Transverse colon (tissue), 4 donors: ENCODE measurements around the gene SERPINF2. TPM values are rescaled to one million over a fixed set of nuclear protein-coding genes. Genes with fewer than 3 reads are reported as not detected.
A peak's percentile ranks its signal among the peaks of the same experiment; 100 is the strongest.

Source experiments
- DNase-seq: peaks from one replicate; pipeline ENCODE4 v3.0.0-alpha.2; 2019
- H3K27ac ChIP-seq, 4 donors: fragments of 200-600 bp; sonication (generic); 2 replicates each; pipeline ENCODE4 v1.5.1; 2016 to 2018; ENCODE audit warnings: inconsistent platforms in 4 of 4
- H3K27me3 ChIP-seq: fragments of 200-600 bp; sonication (generic); 2 replicates; pipeline ENCODE4 v1.5.1; 2017; ENCODE audit warnings: inconsistent platforms
- H3K36me3 ChIP-seq, 4 donors: fragments of 200-600 bp; sonication (generic); 2 replicates each; pipeline ENCODE4 v1.5.1; 2017 to 2019; ENCODE audit warnings: inconsistent platforms in 4 of 4
- H3K4me1 ChIP-seq, 4 donors: fragments of 200-600 bp; sonication (generic); 2 replicates each; pipeline ENCODE4 v1.5.1; 2017 to 2020; ENCODE audit warnings: inconsistent platforms in 4 of 4
- H3K4me3 ChIP-seq, 4 donors: fragments of 200-600 bp; sonication (generic); 1 replicate in 1 of 4; 2 replicates in 3 of 4; pipeline versions ENCODE4 v1.5.1 to v1.6.1; 2017 to 2019; ENCODE audit warnings: inconsistent platforms in 4 of 4
- H3K9me3 ChIP-seq, 2 donors: fragments of 200-600 bp; sonication (generic); 2 replicates each; pipeline ENCODE4 v1.5.1; 2017 to 2019; ENCODE audit warnings: inconsistent platforms in 2 of 2
- CTCF ChIP-seq, 5 experiments: fragments of 200-600 bp in 3 of 5; fragments of 450-650 bp in 2 of 5; sonication (generic) in 3 of 5; IDR thresholded peaks; 1 replicate in 2 of 5; 2 replicates in 3 of 5; pipeline ENCODE4 v1.5.1; 2016 to 2017; ENCODE audit warnings: antibody characterized with exemption in 5 of 5, inconsistent platforms in 3 of 5, mild to moderate bottlenecking in 2 of 5, moderate library complexity in 1 of 5
- EP300 ChIP-seq: sonication (generic); formaldehyde crosslinking; IDR thresholded peaks from one replicate; pipeline ENCODE4 v1.6.1; 2017; ENCODE audit warnings: antibody characterized with exemption, low read depth
- POLR2A ChIP-seq: fragments of 450-650 bp; IDR thresholded peaks from one replicate; pipeline ENCODE4 v1.6.1; 2016; ENCODE audit warnings: antibody characterized with exemption, mild to moderate bottlenecking, moderate library complexity
- POLR2AphosphoS5 ChIP-seq, 3 donors: sonication (generic); formaldehyde crosslinking; IDR thresholded peaks; one replicate each; pipeline ENCODE4 v1.6.1; 2016; ENCODE audit warnings: antibody characterized with exemption in 3 of 3
- WGBS, 2 donors: methylation state at CpG; one replicate each; pipeline ENCODE4 v1.1.5; 2018; ENCODE audit warnings: low coverage in 1 of 2; 5-methylcytosine and 5-hydroxymethylcytosine counted together
- in situ Hi-C, 4 donors: fragments of 200-750 bp; cut with MboI; loops; one replicate each; pipeline versions ENCODE4 v1.15.0 to v1.15.1; 2017; ENCODE audit warnings: low sequenced_read_pairs in 3 of 4, low pct_ligation_motif_present in 1 of 4, low pct_unique_long_range_greater_than_20kb in 1 of 4
- intact Hi-C: fragments of 100-400 bp; cut with DNase I; formaldehyde crosslinking; loops from one replicate; pipeline ENCODE4 v1.15.1; 2023; ENCODE audit warnings: low total_unique reads
- total RNA-seq, 4 donors: library from RNA; depleted of rRNA; stranded (reverse); fragments of >200 nt; gene quantifications; one replicate each; pipeline ENCODE4 v1.1.0, GENCODE V29; 2016

SERPINF2 gene
- total RNA-seq, 4 donors from 2014 or later: 3.2 to 10.5 (median 3.4) TPM; not detected in 1

GRCh38 chr17:1752425-1753262, 10.0 kb downstream of the SERPINF2 start:
- no peak for TF ChIP-seq CTCF (IDR thresholded peaks at IDR 0.05)
- peak in 1 of 3 donors; percentile 15 for TF ChIP-seq POLR2AphosphoS5 (IDR thresholded peaks at IDR 0.05)
- intact Hi-C loops (no loop called here), in situ Hi-C loops (no loop called here)
- Histone ChIP-seq H3K27me3 (no peaks in the 10 kb centered on the region), H3K9me3 (no peaks in the 10 kb centered on the region), H3K4me1 (peaks cover 0 to 26% (median 11%) of the 10 kb centered on the region in 4 donors), H3K27ac (peak overlapping the region; percentile 38 to 58 (median 46)), H3K36me3 (no peaks in the 10 kb centered on the region), H3K4me3 (peak overlapping the region in 1 of 4 donors; percentile 29)
- WGBS, 2 donors: 13 to 35% methylated on average over 3 to 18 of the region's 18 CpGs
- DNase-seq: peak; percentile 66

- Histone ChIP-seq H3K27ac (no peak overlapping the region), H3K4me1 (peaks cover 0 to 26% (median 11%) of the 10 kb centered on the region in 4 donors), H3K27me3 (no peaks in the 10 kb centered on the region), H3K36me3 (no peaks in the 10 kb centered on the region), H3K9me3 (no peaks in the 10 kb centered on the region), H3K4me3 (no peak overlapping the region)
- no peak for DNase-seq
- in situ Hi-C loops (no loop called here), intact Hi-C loops (no loop called here)
- 67 to 89% methylated on average over 1 to 23 of the region's 23 CpGs for WGBS, 2 donors
- no peak for TF ChIP-seq EP300
- TF ChIP-seq POLR2AphosphoS5 (IDR thresholded peaks at IDR 0.05): no peak
- TF ChIP-seq POLR2A: no peak
- TF ChIP-seq CTCF (IDR thresholded peaks at IDR 0.05): no peak
Measured at GRCh38 chr17:1753767-1754429, 11.2 kb downstream of the SERPINF2 start.

- no peak overlapping the region for H3K4me3 ChIP-seq
- intact Hi-C loops: no loop called here
- no peak overlapping the region for H3K27ac ChIP-seq
Measured at GRCh38 chr17:1754430-1755112, 11.9 kb downstream of the SERPINF2 start.

More at GRCh38 chr17:1754430-1755112, 11.9 kb downstream of the SERPINF2 start:
- H3K4me1 ChIP-seq: peaks cover 0 to 26% (median 11%) of the 10 kb centered on the region in 4 donors
- DNase-seq: no peak
- no peak for TF ChIP-seq POLR2AphosphoS5 (IDR thresholded peaks at IDR 0.05)
- TF ChIP-seq EP300: no peak
- no peak for TF ChIP-seq POLR2A
- no peak for TF ChIP-seq CTCF (IDR thresholded peaks at IDR 0.05)
- in situ Hi-C loops: no loop called here
- no peaks in the 10 kb centered on the region for H3K27me3 ChIP-seq
- no peaks in the 10 kb centered on the region for H3K9me3 ChIP-seq
- H3K36me3 ChIP-seq: no peaks in the 10 kb centered on the region
- 76 to 89% methylated on average over 3 to 25 of the region's 25 CpGs for WGBS, 2 donors
